A549 (cell line): ENCODE measurements around the gene EXOSC2.

ENCODE experiments used
- BHLHE40 ChIP-seq: IDR thresholded peaks from 2 replicates; pipeline ENCODE4 v1.6.1; 2012; ENCODE audit warnings: low read depth, low read length, inconsistent platforms
- CTCF ChIP-seq: fragments of >200 bp; sonication (Bioruptor Twin); formaldehyde crosslinking; IDR thresholded peaks from 3 replicates; pipeline ENCODE4 v1.5.1; 2016
- EHMT2 ChIP-seq: fragments of 200-600 bp; sonication (generic); IDR thresholded peaks from 2 replicates; pipeline ENCODE4 v1.6.1; 2016; ENCODE audit warnings: antibody characterized with exemption, low read depth, mild to moderate bottlenecking, moderate library complexity
- ELK1 ChIP-seq: fragments of 150-350 bp; IDR thresholded peaks from 2 replicates; pipeline ENCODE4 v1.6.1; 2014; ENCODE audit warnings: low read depth, mild to moderate bottlenecking, low read length
- HMGXB4 ChIP-seq: fragments of 250-450 bp; sonication (Bioruptor Pico); IDR thresholded peaks from 2 replicates; pipeline ENCODE4 v1.5.0; 2021; ENCODE audit warnings: mild to moderate bottlenecking, moderate library complexity, borderline replicate concordance
- NFE2L2 ChIP-seq: fragments of 150-350 bp; conservative IDR thresholded peaks from 2 replicates; pipeline ENCODE4 v1.6.1; 2014; ENCODE audit warnings: low read length
- POLR2A ChIP-seq: IDR thresholded peaks from 2 replicates; pipeline ENCODE4 v1.6.1; 2012; ENCODE audit warnings: mild to moderate bottlenecking, low read length
- RAD21 ChIP-seq, 2 experiments: fragments of >200 bp in 1 of 2; sonication (Bioruptor Twin) in 1 of 2; formaldehyde crosslinking in 1 of 2; IDR thresholded peaks in 1 of 2; conservative IDR thresholded peaks in 1 of 2; 2 replicates in 1 of 2; 3 replicates in 1 of 2; pipeline ENCODE4 v1.6.1; 2012 to 2018; ENCODE audit warnings: inconsistent platforms in 1 of 2
- RCOR1 ChIP-seq: fragments of 150-350 bp; IDR thresholded peaks from 2 replicates; pipeline ENCODE4 v1.6.1; 2014; ENCODE audit warnings: antibody characterized with exemption, low read length, low read depth
- REST ChIP-seq: fragments of 200-600 bp; sonication (generic); IDR thresholded peaks from 2 replicates; pipeline ENCODE4 v1.6.1; 2016; ENCODE audit warnings: antibody characterized with exemption, mild to moderate bottlenecking, moderate library complexity

- TF ChIP-seq CTCF = no peak
- TF ChIP-seq RCOR1 = no peak
- no peak for TF ChIP-seq ELK1
- TF ChIP-seq BHLHE40 = no peak
- TF ChIP-seq REST = no peak
- no peak for TF ChIP-seq RAD21 (conservative IDR thresholded peaks at IDR 0.05 in 1 of 2, IDR thresholded peaks at IDR 0.05 in 1 of 2)
- no peak for TF ChIP-seq HMGXB4 (CRISPR knock-in tag)
- TF ChIP-seq POLR2A = no peak
- no peak for TF ChIP-seq EHMT2
- no peak for TF ChIP-seq NFE2L2
Observed at GRCh38 chr9:130710822-130711352, 17.3 kb downstream of the EXOSC2 start.
